GM18505 (cell line): ENCODE measurements around the gene CXCL17.

Source experiments
- ATAC-seq: cut with Tn5 transposase; IDR thresholded peaks from one replicate; pipeline ENCODE4 v1.9.1; 2021; ENCODE audit not compliant: unreplicated experiment
- POLR2A ChIP-seq: IDR thresholded peaks from 4 replicates; pipeline ENCODE4 v1.6.1; 2011; ENCODE audit warnings: borderline replicate concordance; ENCODE audit not compliant: insufficient read depth, insufficient read length; ENCODE audit errors: extremely low read depth

The CXCL17 gene

DNA sequence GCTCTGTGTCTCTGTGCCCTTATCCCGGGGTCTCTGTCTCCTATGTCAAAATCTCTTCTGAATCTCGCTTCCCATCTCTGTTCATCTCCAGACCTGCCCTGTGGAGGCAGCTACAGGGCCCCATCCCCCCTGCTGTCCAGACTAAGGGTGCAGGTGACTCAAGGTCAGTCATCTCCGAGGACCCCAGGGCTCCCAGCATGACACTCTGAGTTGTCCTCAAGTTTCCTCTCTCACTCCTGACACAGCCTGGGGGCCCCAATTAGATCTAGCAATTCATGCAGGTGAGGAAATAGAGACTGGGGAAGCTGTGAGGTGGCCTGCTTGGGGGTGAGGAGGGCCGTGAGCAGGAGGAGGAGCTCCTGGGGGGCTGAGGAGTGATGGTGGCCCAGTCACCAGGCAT, 50.6 kb downstream of the CXCL17 start:
- TF ChIP-seq POLR2A = no peak
- no peak for ATAC-seq

DNA sequence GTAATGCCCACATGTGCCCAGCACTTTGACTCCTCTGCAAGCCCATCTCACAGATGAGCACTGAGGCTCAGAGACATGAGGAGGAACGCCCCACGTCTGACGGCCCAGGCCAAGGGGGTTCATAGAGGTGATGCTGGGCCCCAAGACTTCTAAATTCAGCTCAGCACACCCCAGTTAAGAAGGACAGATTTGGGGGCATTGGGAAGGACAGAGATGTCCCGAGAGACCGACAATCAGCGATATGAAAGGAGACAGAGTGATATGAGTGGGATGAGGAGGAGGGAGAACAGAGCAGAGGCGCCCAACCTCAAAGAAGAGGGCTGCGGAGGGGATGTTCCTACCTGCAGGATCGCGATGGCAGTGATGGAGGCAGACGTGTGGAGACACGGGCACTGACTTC, 52.8 kb downstream of the CXCL17 start, which contains the start of gene CNFN:
Gene CNFN, minus strand, starts transcription at position 399 of the 400 bp plus-strand sequence. CDS start 1,260 bp downstream, outside the sequence.
- ATAC-seq = no peak
- TF ChIP-seq POLR2A = no peak

DNA sequence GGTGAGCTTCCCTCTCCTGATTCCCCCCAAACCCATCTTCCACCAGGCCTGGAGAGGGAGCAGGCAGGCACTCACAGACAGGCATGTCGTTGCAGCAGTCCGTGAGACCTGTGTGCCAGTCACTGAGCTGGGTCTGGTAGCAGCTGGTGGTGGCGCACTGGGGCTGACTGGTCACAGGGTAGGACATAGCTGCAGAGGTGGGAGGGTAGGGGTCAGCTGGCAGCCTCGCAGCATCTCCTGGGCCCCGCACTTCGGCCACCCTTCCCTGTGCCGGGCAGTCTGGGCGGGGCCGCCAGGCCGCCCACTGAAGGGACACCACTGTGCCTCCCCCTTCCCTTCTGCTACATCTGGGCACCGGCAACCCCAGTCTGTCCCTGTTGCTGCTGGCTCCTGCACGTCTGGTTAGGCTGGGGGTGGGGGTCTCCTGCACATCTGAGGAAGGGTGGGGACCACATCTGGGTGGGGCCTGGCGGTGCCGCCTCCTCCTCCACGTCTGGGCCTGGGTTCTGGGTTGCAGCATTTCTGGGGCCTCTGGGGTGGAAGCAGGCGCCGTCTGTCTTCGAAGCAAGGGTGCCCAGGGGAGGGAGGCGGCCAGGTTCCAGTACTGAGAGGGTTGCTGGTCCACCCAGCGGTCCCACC, 53.8 kb downstream of the CXCL17 start:
- ATAC-seq = no peak

DNA sequence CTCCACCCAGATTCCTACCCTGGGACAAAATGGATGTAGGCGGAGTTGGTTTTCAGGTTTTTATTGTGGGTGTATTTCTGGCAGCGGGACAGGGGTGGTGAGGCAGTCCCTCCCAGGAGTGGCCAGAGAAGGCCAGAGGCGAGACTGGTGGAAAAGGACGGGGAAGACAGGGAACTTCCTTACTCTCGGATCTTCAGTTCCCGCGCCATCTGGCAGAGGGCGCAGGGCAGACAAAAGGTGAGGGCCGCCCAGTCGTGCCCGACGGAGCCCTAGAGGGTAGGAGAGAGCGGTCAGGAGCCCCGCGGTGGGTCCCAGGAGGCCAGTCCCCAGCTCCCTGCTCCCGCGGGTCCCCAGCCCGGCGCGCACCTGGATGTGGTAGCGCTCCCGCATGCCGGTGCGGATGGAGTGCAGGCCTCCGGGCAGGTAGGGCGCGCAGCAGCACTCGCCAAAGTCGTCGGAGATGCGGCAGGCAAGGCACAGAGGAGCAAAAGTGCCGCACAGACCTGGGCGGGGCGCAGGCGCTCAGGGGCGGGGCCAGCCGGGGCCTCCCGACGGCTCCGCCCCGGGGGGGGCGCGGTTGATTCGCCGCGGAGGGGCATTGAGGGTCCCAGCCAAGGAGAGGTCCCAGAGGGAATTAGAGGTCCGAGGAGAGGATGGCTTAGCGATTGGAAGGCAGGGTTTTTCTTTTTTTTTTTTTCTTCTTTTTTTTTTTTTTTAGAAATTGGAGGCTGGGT, 55.6 kb downstream of the CXCL17 start:
- no peak for ATAC-seq

More for the DNA sequence above, 53.8 kb downstream of the CXCL17 start:
- TF ChIP-seq POLR2A = no peak

DNA sequence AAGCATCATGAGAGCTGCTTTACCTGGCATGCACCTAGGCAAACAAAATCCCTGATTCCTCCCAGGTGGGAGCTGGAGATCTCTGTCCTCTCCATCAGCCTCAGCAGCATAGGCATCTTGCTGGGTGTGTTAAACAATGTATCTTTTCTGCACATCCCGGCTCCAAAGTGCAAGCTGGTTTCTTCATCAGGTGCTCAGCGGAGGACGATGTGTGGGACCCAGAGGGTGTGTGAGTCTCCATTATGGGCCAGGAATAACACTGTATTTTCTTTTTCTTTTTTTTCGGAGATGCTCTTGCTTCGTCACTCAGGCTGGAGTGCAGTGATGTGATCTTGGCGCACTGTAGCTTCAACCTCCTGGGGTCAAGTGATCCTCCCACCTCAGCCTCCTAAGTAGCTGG, 62.6 kb downstream of the CXCL17 start:
- TF ChIP-seq POLR2A = no peak
- no peak for ATAC-seq

More for the DNA sequence above, 55.6 kb downstream of the CXCL17 start:
- TF ChIP-seq POLR2A = no peak
